Measurements from ENCODE around the gene MAP2K5.

The MAP2K5 gene

DNA sequence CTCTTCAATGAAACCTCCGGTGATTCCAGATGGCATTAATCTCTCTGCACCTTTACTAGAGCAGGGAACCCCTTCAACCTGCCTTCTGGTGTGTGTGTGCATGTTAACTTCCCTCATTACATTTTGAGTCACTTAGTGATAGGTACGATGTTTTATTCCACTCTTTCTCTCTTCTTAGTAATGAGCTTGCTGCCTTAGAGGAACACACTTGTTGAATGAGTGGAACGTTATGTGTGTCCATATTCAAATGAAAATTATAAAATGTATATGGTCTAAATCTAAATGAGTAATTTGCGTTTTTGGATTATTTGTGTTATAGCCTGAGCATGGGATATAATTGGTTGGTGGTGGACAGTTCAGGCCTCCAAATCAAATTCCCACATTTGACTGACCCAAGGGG lies 12.1 kb downstream of the MAP2K5 start:
- TF ChIP-seq CREB1 (IDR thresholded peaks at IDR 0.05; ENCODE audit: low read depth) (no peak), ZBTB7A (IDR thresholded peaks at IDR 0.05; ENCODE audit: low read depth) (no peak)

DNA sequence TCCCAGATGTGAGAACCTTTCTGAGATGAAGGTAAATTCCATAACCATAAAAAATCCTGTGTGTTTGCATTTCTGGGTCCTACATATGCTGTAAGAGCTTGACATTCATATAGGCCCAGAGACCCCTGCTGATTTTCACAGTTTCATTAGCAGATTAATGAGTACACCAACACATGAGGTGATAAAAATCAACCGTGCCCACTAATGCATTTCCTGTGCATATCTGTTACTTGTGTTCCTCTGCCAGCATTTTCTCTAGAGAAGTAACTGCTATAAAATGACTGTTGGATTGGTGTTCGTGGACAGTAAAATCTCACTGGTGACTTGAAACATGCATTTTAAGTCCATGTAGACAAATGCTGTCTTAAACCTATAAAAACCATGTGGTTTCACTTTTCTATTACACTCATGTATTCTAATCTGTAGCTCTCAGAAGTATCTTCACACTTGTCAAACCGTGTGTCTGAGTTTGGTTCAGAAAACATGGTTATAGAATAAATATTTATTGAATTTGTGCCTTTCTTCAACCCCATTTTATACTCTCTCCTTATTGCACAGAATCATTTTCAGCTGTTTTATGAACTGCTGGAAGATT lies 14.6 kb downstream of the MAP2K5 start:
- no peak for TF ChIP-seq RAD21 (IDR thresholded peaks at IDR 0.05; ENCODE audit: low read depth)
- TF ChIP-seq CEBPB (IDR thresholded peaks at IDR 0.05): no peak
- no peak for TF ChIP-seq FOXM1 (IDR thresholded peaks at IDR 0.05; ENCODE audit: borderline replicate concordance, low read depth)
- no peak for TF ChIP-seq EGR1 (IDR thresholded peaks at IDR 0.05)
- no peak for TF ChIP-seq EP300 (IDR thresholded peaks at IDR 0.05; ENCODE audit: borderline replicate concordance)
- no peak for TF ChIP-seq ZBTB7A (IDR thresholded peaks at IDR 0.05; ENCODE audit: low read depth)
- TF ChIP-seq, protein P1, sequence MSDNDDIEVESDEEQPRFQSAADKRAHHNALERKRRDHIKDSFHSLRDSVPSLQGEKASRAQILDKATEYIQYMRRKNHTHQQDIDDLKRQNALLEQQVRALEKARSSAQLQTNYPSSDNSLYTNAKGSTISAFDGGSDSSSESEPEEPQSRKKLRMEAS (IDR thresholded peaks at IDR 0.05): no peak
- TF ChIP-seq CREB1 (IDR thresholded peaks at IDR 0.05; ENCODE audit: low read depth): no peak
- TF ChIP-seq YY1 (IDR thresholded peaks at IDR 0.05; ENCODE audit: low read depth): no peak
- TF ChIP-seq, protein P2, sequence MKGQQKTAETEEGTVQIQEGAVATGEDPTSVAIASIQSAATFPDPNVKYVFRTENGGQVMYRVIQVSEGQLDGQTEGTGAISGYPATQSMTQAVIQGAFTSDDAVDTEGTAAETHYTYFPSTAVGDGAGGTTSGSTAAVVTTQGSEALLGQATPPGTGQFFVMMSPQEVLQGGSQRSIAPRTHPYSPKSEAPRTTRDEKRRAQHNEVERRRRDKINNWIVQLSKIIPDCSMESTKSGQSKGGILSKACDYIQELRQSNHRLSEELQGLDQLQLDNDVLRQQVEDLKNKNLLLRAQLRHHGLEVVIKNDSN (IDR thresholded peaks at IDR 0.05): no peak
- no peak for TF ChIP-seq TCF12 (IDR thresholded peaks at IDR 0.05; ENCODE audit: low read depth)
- no peak for TF ChIP-seq NFIC (IDR thresholded peaks at IDR 0.05)
- TF ChIP-seq TEAD4 (IDR thresholded peaks at IDR 0.05): no peak
- TF ChIP-seq TAF1 (IDR thresholded peaks at IDR 0.05; ENCODE audit: low read depth): no peak
- TF ChIP-seq, protein P3, sequence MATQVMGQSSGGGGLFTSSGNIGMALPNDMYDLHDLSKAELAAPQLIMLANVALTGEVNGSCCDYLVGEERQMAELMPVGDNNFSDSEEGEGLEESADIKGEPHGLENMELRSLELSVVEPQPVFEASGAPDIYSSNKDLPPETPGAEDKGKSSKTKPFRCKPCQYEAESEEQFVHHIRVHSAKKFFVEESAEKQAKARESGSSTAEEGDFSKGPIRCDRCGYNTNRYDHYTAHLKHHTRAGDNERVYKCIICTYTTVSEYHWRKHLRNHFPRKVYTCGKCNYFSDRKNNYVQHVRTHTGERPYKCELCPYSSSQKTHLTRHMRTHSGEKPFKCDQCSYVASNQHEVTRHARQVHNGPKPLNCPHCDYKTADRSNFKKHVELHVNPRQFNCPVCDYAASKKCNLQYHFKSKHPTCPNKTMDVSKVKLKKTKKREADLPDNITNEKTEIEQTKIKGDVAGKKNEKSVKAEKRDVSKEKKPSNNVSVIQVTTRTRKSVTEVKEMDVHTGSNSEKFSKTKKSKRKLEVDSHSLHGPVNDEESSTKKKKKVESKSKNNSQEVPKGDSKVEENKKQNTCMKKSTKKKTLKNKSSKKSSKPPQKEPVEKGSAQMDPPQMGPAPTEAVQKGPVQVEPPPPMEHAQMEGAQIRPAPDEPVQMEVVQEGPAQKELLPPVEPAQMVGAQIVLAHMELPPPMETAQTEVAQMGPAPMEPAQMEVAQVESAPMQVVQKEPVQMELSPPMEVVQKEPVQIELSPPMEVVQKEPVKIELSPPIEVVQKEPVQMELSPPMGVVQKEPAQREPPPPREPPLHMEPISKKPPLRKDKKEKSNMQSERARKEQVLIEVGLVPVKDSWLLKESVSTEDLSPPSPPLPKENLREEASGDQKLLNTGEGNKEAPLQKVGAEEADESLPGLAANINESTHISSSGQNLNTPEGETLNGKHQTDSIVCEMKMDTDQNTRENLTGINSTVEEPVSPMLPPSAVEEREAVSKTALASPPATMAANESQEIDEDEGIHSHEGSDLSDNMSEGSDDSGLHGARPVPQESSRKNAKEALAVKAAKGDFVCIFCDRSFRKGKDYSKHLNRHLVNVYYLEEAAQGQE (IDR thresholded peaks at IDR 0.05; ENCODE audit: low read depth): no peak

DNA sequence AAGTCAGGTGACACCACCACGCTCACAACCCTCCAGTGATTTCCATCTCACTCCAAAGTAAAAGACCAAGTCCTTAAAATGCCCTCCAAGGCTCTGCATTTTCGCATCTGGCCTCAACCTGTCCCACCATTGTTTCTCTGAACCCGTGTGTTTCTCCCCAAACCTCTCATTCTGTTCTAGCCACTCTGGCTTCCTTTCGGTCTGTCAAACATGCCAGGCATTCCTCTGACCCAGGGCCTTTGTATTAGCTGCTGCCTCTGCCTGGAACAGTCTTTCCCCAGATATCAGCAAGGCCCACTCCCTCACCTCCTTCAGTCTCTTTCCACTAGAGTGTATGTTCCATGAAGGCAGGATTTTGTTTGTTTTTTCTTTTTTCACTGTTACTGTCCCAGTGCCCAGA lies 16.0 kb downstream of the MAP2K5 start:
- TF ChIP-seq YY1 (IDR thresholded peaks at IDR 0.05; ENCODE audit: low read depth) (no peak), TCF12 (IDR thresholded peaks at IDR 0.05; ENCODE audit: low read depth) (no peak), EGR1 (IDR thresholded peaks at IDR 0.05) (no peak), FOXM1 (IDR thresholded peaks at IDR 0.05; ENCODE audit: borderline replicate concordance, low read depth) (no peak), TAF1 (IDR thresholded peaks at IDR 0.05; ENCODE audit: low read depth) (no peak), TEAD4 (IDR thresholded peaks at IDR 0.05) (no peak), NFIC (IDR thresholded peaks at IDR 0.05) (no peak), CEBPB (IDR thresholded peaks at IDR 0.05) (no peak), RAD21 (IDR thresholded peaks at IDR 0.05; ENCODE audit: low read depth) (no peak), ZBTB7A (IDR thresholded peaks at IDR 0.05; ENCODE audit: low read depth) (no peak), CREB1 (IDR thresholded peaks at IDR 0.05; ENCODE audit: low read depth) (no peak), EP300 (IDR thresholded peaks at IDR 0.05; ENCODE audit: borderline replicate concordance) (no peak)
- TF ChIP-seq, protein P1 (IDR thresholded peaks at IDR 0.05): no peak
- TF ChIP-seq, protein P3 (IDR thresholded peaks at IDR 0.05; ENCODE audit: low read depth): no peak

DNA sequence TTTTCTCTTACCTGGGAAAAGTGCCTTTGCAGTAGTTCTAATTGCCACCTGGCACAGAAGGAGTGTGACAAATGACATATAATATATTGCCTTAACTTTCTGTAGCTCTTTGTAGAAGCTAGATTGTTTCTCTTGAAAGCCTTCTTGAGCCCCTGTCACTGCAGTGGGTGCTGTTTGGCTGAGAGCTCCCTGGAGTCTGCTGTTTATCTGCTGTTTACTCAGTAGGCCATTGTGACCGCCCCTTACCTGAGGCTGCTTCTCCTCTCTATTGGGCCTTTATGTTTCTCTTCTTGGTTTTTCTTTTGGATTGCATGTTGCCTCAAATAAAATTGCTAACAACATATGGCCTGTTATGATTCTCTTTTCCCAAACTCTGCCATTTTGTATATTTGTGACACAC lies 16.7 kb downstream of the MAP2K5 start:
- TF ChIP-seq, protein P2 (IDR thresholded peaks at IDR 0.05): no peak
- TF ChIP-seq FOXM1 (IDR thresholded peaks at IDR 0.05; ENCODE audit: borderline replicate concordance, low read depth): no peak
- no peak for TF ChIP-seq RAD21 (IDR thresholded peaks at IDR 0.05; ENCODE audit: low read depth)
- no peak for TF ChIP-seq TEAD4 (IDR thresholded peaks at IDR 0.05)
- TF ChIP-seq NFIC (IDR thresholded peaks at IDR 0.05): no peak
- TF ChIP-seq EGR1 (IDR thresholded peaks at IDR 0.05): no peak
- TF ChIP-seq EP300 (IDR thresholded peaks at IDR 0.05; ENCODE audit: borderline replicate concordance): no peak
- TF ChIP-seq TCF12 (IDR thresholded peaks at IDR 0.05; ENCODE audit: low read depth): no peak
- no peak for TF ChIP-seq CREB1 (IDR thresholded peaks at IDR 0.05; ENCODE audit: low read depth)
- TF ChIP-seq, protein P1 (IDR thresholded peaks at IDR 0.05): no peak
- no peak for TF ChIP-seq TAF1 (IDR thresholded peaks at IDR 0.05; ENCODE audit: low read depth)
- TF ChIP-seq ZBTB7A (IDR thresholded peaks at IDR 0.05; ENCODE audit: low read depth): no peak
- TF ChIP-seq, protein P3 (IDR thresholded peaks at IDR 0.05; ENCODE audit: low read depth): no peak
- TF ChIP-seq YY1 (IDR thresholded peaks at IDR 0.05; ENCODE audit: low read depth): no peak
- TF ChIP-seq CEBPB (IDR thresholded peaks at IDR 0.05): no peak
